HL-60 (cell line): ENCODE data around the gene NBDY.

Experiments
- DNase-seq, 2 experiments: peaks; one replicate each; pipeline ENCODE4 v3.0.0-alpha.2; 2010 to 2020; ENCODE audit warnings: low read depth in 1 of 2, low spot score in 1 of 2
- H3K27ac ChIP-seq: fragments of 250-450 bp; sonication (Bioruptor Pico); replicated peaks from 2 replicates; pipeline ENCODE4 v1.5.1; 2020; ENCODE audit warnings: mild to moderate bottlenecking, moderate library complexity
- H3K27me3 ChIP-seq: fragments of 250-450 bp; sonication (Bioruptor Pico); 2 replicates; pipeline ENCODE4 v1.5.1; 2021; ENCODE audit warnings: mild to moderate bottlenecking, moderate library complexity; ENCODE audit not compliant: insufficient read depth, poor library complexity, severe bottlenecking
- H3K4me3 ChIP-seq: replicated peaks from 2 replicates; pipeline ENCODE4 v1.5.1; 2011; ENCODE audit warnings: mild to moderate bottlenecking, control low read depth, low read length; ENCODE audit not compliant: insufficient read depth
- GABPA ChIP-seq: IDR thresholded peaks from 2 replicates; pipeline ENCODE4 v1.6.1; 2012; ENCODE audit warnings: low read depth
- POLR2AphosphoS5 ChIP-seq: IDR thresholded peaks from 2 replicates; pipeline ENCODE4 v1.6.1; 2012; ENCODE audit warnings: low read depth
- SPI1 ChIP-seq: IDR thresholded peaks from 2 replicates; pipeline ENCODE4 v1.6.1; 2012; ENCODE audit warnings: low read depth, mild to moderate bottlenecking, borderline replicate concordance
- TF ChIP-seq, protein P1 (sequence below): IDR thresholded peaks from one replicate; pipeline ENCODE4 v1.5.1; 2011; ENCODE audit warnings: low read length, control low read depth, inconsistent platforms; ENCODE audit not compliant: insufficient read depth
- TF ChIP-seq, protein P2 (sequence below): IDR thresholded peaks from 2 replicates; pipeline ENCODE4 v1.6.1; 2012; ENCODE audit warnings: low read depth; ENCODE audit not compliant: insufficient replicate concordance

The NBDY gene

GRCh38 chrX:56813318-56813837, 84.3 kb downstream of the NBDY start:
- Histone ChIP-seq H3K27me3 (no peaks in the 10 kb centered on the region), H3K4me3 (no peak overlapping the region), H3K27ac (peak overlapping the region; percentile 46)
- TF ChIP-seq SPI1: no peak
- TF ChIP-seq, protein P1, sequence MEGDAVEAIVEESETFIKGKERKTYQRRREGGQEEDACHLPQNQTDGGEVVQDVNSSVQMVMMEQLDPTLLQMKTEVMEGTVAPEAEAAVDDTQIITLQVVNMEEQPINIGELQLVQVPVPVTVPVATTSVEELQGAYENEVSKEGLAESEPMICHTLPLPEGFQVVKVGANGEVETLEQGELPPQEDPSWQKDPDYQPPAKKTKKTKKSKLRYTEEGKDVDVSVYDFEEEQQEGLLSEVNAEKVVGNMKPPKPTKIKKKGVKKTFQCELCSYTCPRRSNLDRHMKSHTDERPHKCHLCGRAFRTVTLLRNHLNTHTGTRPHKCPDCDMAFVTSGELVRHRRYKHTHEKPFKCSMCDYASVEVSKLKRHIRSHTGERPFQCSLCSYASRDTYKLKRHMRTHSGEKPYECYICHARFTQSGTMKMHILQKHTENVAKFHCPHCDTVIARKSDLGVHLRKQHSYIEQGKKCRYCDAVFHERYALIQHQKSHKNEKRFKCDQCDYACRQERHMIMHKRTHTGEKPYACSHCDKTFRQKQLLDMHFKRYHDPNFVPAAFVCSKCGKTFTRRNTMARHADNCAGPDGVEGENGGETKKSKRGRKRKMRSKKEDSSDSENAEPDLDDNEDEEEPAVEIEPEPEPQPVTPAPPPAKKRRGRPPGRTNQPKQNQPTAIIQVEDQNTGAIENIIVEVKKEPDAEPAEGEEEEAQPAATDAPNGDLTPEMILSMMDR: no peak
- TF ChIP-seq, protein P2, sequence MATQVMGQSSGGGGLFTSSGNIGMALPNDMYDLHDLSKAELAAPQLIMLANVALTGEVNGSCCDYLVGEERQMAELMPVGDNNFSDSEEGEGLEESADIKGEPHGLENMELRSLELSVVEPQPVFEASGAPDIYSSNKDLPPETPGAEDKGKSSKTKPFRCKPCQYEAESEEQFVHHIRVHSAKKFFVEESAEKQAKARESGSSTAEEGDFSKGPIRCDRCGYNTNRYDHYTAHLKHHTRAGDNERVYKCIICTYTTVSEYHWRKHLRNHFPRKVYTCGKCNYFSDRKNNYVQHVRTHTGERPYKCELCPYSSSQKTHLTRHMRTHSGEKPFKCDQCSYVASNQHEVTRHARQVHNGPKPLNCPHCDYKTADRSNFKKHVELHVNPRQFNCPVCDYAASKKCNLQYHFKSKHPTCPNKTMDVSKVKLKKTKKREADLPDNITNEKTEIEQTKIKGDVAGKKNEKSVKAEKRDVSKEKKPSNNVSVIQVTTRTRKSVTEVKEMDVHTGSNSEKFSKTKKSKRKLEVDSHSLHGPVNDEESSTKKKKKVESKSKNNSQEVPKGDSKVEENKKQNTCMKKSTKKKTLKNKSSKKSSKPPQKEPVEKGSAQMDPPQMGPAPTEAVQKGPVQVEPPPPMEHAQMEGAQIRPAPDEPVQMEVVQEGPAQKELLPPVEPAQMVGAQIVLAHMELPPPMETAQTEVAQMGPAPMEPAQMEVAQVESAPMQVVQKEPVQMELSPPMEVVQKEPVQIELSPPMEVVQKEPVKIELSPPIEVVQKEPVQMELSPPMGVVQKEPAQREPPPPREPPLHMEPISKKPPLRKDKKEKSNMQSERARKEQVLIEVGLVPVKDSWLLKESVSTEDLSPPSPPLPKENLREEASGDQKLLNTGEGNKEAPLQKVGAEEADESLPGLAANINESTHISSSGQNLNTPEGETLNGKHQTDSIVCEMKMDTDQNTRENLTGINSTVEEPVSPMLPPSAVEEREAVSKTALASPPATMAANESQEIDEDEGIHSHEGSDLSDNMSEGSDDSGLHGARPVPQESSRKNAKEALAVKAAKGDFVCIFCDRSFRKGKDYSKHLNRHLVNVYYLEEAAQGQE: no peak
- no peak for TF ChIP-seq GABPA
- no peak for TF ChIP-seq POLR2AphosphoS5
- DNase-seq: peak; percentile 44 to 62

DNA sequence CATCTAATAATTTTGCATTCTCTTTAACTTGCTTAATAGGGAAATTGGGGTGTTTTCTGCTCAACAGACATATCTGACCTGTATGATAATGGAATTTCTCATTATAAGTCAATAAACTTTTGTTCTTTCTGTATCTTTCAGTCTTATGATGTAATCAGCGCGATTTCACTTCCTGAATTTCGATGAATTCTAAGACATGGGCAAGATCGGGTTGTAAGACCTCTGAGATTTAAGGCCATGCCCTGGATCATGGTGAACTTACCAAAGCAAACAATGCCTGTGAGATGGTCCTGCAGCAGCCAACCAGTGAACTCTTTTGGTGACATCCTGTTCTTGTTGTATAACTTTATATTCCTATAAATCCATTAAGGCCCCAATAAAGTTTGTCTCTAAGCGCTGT, 88.1 kb downstream of the NBDY start:
- Histone ChIP-seq H3K27me3 (no peaks in the 10 kb centered on the region), H3K27ac (no peak overlapping the region), H3K4me3 (no peak overlapping the region)
- TF ChIP-seq POLR2AphosphoS5 (no peak), GABPA (no peak), SPI1 (no peak)
- TF ChIP-seq, protein P2: no peak
- DNase-seq: no peak

DNA sequence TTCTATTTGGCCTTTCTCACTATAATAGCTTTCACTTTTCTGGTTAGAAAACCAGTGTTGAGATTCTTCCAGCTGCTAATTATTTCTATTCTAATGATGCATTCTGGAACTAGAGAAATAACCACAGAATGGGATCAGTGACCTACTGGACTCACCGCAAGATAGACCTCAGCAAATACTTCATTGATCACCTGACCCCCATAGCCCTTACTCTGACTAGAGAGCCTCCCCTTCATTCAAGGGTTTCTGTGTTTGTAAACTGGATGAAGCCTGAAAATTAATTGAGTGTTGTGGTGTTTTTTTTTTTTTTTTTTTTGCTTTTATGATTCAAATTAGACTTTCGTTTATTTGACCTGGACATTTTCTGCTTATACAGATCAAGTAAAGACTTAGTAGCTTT, 97.0 kb downstream of the NBDY start:
- no peak for TF ChIP-seq GABPA
- no peak for TF ChIP-seq SPI1
- TF ChIP-seq POLR2AphosphoS5: no peak
- TF ChIP-seq, protein P1: no peak
- TF ChIP-seq, protein P2: no peak
- DNase-seq: no peak
- no peak overlapping the region for H3K27ac ChIP-seq
- no peaks in the 10 kb centered on the region for H3K27me3 ChIP-seq
- no peak overlapping the region for H3K4me3 ChIP-seq
